Measurements from ENCODE around the gene BBX.

DNA sequence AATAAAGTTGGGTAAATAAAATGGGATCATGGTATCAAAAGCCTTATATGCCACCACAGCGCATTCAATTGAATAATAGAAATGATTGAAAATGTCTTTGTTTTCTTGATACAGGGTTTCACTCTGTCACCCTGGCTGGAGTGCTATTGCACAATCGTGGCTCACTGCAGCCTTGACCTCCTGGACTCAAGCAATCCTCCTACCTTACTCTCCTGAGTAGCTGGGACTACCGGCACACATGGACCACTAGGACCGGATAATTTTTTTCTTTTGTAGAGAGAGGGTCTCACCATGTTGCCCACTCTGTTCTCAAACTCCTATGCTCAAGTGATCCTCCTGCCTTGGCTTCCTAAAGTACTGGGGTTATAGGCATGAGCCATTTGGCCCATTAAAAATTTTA, 33.8 kb upstream of the BBX start:
- TF ChIP-seq GATA2 (IDR thresholded peaks at IDR 0.05; ENCODE audit: low read depth, low read length) (no peak), GATA3 (IDR thresholded peaks at IDR 0.05; ENCODE audit: low read depth, low read length) (no peak)
